Transverse colon (tissue), 3 donors: ENCODE measurements around the gene MTMR4.

Experiments
- EP300 ChIP-seq: sonication (generic); formaldehyde crosslinking; IDR thresholded peaks from one replicate; pipeline ENCODE4 v1.6.1; 2017; ENCODE audit warnings: antibody characterized with exemption, low read depth
- TF ChIP-seq, protein P1 (sequence below), 5 experiments: fragments of 200-600 bp in 3 of 5; fragments of 450-650 bp in 2 of 5; sonication (generic) in 3 of 5; IDR thresholded peaks; 1 replicate in 2 of 5; 2 replicates in 3 of 5; pipeline ENCODE4 v1.5.1; 2016 to 2017; ENCODE audit warnings: antibody characterized with exemption in 5 of 5, inconsistent platforms in 3 of 5, mild to moderate bottlenecking in 2 of 5, moderate library complexity in 1 of 5

DNA sequence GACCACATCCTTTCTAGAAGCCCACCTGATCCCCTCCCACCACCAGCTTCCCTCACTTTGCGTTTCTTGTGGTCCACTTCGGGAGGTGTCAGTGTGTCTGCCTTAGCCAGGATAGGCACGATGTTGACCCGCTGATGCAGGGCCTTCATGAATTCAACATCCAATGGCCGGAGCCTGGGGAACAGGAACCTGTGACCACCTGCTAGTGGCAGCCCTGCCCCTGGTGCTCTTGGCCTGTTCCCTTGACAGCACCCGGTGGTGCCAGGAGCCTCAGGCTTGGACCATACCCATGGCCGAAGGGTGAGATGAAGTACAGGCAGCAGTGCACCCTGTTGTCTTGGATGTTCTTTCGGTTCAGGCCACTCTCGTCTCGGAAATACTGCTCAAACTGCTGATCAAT lies 7.2 kb upstream of the MTMR4 start:
- TF ChIP-seq, protein P1, sequence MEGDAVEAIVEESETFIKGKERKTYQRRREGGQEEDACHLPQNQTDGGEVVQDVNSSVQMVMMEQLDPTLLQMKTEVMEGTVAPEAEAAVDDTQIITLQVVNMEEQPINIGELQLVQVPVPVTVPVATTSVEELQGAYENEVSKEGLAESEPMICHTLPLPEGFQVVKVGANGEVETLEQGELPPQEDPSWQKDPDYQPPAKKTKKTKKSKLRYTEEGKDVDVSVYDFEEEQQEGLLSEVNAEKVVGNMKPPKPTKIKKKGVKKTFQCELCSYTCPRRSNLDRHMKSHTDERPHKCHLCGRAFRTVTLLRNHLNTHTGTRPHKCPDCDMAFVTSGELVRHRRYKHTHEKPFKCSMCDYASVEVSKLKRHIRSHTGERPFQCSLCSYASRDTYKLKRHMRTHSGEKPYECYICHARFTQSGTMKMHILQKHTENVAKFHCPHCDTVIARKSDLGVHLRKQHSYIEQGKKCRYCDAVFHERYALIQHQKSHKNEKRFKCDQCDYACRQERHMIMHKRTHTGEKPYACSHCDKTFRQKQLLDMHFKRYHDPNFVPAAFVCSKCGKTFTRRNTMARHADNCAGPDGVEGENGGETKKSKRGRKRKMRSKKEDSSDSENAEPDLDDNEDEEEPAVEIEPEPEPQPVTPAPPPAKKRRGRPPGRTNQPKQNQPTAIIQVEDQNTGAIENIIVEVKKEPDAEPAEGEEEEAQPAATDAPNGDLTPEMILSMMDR (IDR thresholded peaks at IDR 0.05): no peak
- TF ChIP-seq EP300: no peak
